GM19351 (cell line): ENCODE measurements around the gene FOXG1.

Experiments used
- ATAC-seq: cut with Tn5 transposase; IDR thresholded peaks from one replicate; pipeline ENCODE4 v1.9.1; 2021; ENCODE audit warnings: mild to moderate bottlenecking, moderate library complexity; ENCODE audit not compliant: unreplicated experiment

Gene FOXG1

GRCh38 chr14:28774764-28775735 lies 8.5 kb downstream of the FOXG1 start:
- no peak for ATAC-seq

DNA sequence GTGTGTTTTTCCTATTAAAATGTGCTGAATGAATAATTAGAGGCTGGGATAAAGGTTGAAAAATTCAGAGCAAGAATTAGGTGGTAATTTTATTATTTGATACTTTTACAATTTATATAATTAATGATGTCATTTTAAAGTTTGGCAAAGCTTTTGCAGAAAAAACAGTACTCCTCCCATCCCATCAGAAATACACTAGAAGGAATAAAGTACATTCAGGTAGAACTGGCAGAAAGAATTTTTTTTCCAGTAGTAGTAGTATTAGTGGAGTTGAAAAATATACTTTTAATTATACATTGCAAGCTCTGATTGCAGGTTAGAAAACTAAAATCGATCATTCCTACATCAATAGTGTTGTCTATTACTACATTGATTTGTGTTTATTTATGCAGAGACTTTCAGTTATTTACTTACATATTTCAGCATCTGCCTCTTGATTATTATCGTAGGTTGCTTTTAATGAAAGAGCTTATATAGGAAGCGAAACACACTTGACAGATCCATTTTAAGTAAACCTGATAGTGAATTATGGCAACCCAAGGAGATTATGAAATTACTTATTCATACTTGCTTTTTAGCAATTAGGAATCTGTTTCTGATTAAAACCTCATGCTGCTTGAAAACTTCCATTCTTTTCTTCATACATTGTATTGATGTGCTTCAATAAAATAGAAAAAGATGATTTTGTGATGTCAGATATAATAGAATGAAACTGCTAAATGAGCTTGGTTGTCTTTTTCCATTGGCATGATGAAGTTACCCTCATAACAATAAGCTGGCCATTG lies 10.1 kb downstream of the FOXG1 start:
- ATAC-seq: no peak

- ATAC-seq: no peak
These were observed 11.0 kb downstream of the FOXG1 start for GRCh38 chr14:28777471-28778137.

DNA sequence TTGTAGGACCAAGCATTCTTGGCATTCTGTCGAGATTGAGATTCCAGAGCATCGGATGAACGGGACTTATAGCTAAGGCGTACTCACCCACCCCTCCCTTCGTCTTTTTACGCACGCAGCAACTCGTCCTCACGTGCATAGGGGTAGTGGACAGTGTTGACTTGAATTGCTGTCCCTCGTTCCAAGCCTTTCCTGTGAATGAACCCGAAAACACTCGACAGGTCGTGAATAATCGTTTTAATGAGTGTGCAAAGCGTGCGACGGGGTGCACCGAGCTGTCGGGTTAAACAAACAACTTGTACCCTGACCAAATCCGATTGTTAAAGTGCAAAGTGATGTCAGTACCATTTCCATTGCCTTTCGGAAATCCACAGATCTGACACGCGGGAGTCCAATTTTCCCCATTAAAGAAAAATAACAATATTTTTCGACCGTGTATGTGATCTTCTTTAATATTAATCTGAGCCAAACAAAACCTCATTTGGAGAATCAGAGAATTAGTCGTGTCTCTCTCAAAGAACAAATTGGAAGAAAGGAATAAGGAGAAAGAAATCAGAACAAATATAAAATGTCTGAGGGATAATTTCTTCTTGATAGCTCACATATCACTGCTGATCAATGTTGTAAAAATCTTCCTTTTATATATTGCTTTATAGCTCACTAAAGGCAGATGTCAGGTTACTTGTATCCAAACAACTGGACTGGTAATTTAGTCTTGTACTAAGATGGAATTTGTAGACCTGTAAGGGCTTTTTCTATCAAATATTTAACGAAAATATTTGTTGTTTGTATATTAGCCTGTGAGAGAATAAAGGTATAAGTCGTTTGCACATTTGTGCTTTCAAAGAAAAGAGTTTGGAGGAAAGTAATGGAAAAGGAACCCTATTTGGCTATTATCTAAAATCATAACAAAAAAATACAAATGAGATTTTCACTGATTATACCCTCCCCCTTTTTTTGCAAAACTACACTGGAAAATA lies 11.8 kb downstream of the FOXG1 start:
- no peak for ATAC-seq

GRCh38 chr14:28779456-28779855 lies 12.9 kb downstream of the FOXG1 start:
- ATAC-seq: no peak

DNA sequence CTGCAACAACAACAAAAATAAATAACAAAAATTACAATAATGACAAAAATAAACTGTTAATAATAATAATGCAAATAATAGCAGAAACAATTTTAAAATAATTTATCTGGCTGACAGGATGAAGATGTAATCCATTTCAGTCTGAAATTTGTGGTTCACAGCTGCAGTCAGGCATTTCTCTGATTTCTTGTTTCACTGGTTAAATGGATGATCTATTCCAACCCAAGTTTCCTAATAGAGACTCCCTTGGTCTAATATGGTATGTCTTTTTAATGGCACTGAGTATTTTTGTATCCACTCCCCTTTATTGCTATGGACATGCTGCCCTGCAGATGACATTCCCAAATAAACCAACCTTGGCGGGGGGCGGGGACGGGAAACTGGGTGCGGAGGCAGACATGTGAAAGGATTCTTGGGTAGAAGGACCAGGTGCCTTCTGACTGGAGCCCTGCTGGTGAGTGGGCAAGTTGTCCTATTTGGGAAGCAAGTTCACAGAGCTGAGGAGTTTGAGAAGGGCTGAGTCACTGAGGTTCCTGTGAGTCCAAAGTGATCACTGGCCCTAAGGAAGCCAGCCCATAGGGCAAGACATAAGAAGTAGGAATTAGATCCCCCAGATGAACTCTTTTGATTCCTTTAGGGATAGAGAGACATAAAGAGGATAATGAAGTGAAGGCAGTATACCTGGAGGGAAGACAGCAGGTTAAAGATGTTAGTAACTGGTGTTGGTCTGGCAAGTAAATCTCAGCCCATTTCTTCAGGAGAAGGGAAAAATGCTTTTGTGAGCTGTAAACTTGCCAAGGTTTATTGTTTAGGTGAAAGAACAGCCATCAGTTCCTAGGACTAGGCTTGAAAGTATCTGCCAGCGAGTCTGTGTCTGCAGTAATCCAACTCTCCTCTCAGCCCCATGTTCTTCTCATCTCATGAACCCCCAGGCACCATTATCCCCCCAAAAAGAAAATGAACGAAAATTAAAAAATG lies 14.5 kb downstream of the FOXG1 start:
- no peak for ATAC-seq

GRCh38 chr14:28782301-28782700 lies 15.7 kb downstream of the FOXG1 start:
- ATAC-seq: no peak

GRCh38 chr14:28783664-28784063 lies 17.1 kb downstream of the FOXG1 start:
- ATAC-seq: no peak

DNA sequence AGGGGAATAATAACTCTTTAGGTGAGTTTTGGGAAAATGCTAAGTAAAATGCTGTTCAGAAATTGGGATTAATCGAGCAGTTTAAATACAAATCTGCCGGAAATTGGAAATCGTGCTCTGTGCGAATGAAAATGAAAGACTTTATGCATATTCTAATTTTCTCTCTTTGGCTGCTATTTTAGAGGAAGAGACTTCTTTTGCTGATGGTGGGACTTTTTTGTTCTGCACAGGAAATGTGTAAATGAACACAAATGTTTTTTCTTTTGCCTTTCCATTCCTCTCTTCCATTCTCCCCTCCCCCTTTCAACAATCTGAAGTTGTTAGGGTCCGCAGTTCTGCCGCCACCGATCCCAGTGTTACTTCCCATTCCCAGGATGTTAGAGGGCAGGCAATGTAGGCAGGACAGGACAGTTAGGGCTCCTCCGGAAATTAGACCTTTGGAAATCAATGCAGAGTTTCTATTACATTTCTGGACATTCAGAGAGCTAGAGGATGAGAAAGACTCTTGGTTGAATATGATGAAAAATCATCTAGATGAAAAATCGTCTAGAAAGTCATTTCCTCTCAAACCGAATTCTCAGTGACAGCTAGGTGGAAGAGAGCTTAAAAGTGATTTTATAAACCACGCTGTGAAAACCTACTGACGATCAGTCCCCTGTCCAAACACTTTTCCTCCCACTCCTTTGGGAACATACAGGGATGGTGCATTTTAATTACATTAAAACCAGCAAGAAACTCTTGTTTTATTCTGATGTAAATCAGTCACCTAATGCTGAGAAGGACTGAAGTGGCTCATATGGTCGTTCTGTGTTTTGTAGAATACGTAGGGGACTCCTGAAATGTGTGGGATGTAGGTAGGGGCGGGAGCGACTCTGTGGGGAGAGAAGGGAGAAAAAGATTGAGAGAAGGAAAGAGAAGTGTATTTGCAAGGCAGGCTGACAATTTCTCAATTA lies 17.8 kb downstream of the FOXG1 start:
- ATAC-seq: no peak

- no peak for ATAC-seq
These were observed 18.7 kb downstream of the FOXG1 start for GRCh38 chr14:28785096-28785952.

DNA sequence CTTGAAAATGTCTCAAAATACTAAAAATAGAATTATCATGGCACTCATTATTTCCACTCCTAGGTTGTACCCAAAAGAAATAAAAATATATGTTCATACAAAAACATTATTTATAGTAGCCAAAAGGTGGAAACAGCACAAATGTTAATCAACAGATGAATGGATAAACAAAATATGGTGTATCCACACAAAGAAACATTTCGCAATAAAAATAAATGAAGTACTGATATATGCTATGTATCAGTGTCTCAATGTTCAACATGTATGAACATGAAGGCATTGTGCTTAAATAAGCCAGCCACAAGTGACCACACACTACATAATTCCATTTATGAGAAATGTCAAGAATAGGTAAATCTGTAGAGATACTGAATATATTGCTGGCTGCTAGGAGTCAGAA lies 40.9 kb downstream of the FOXG1 start:
- no peak for ATAC-seq

DNA sequence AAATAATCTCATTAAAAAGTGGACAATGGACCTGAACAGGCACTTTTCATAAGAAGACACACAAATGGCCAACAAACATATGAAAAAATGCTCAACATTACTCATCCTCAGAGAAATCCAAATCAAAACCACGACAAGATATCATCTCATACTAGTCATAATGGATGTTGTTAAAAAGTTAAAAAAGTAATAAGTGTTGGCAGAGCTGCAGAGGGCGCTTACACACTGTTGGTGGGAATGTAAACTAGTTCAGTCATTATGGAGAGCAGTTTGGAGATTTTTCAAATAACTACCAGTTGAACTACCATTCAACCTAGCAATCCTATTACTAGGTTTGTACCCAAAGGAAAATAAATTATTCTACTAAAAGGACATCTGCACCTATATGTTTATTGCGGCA lies 47.2 kb downstream of the FOXG1 start:
- no peak for ATAC-seq
